OCI-LY3 (cell line): ENCODE results near the gene PIH1D1.

Source experiments
- H2AFZ ChIP-seq: fragments of 200-600, 300-600 bp; shearing (Covaris generic); 2 replicates; pipeline ENCODE4 v1.6.0; 2014; ENCODE audit warnings: antibody characterized with exemption, low read depth, low read length
- H3K27ac ChIP-seq: fragments of 200-600, 300-600 bp; sonication (generic); 2 replicates; pipeline ENCODE4 v1.5.1; 2014; ENCODE audit warnings: mild to moderate bottlenecking, low read length, moderate library complexity, mixed read lengths
- H3K27me3 ChIP-seq: fragments of 200-600, 300-600 bp; sonication (generic); 2 replicates; pipeline ENCODE4 v1.6.1; 2014; ENCODE audit warnings: low read depth, low read length, mixed read lengths
- H3K36me3 ChIP-seq: fragments of 200-600, 300-600 bp; sonication (generic); replicated peaks from 2 replicates; pipeline ENCODE3; 2014; ENCODE audit warnings: low read depth, low read length, mixed read lengths
- H3K4me1 ChIP-seq: fragments of 300-600, 200-600 bp; sonication (generic); 2 replicates; pipeline ENCODE4 v1.6.1; 2014; ENCODE audit warnings: low read length, mixed read lengths
- H3K4me2 ChIP-seq: fragments of 200-600, 300-600 bp; sonication (generic); 2 replicates; pipeline ENCODE4 v1.6.1; 2014; ENCODE audit warnings: low read length, mixed read lengths
- H3K4me3 ChIP-seq: fragments of 300-600, 200-600 bp; sonication (generic); 2 replicates; pipeline ENCODE4 v1.5.1; 2014; ENCODE audit warnings: antibody characterized with exemption, mild to moderate bottlenecking, low read length, moderate library complexity
- H3K79me2 ChIP-seq: fragments of 300-600, 200-600 bp; shearing (Covaris generic); 2 replicates; pipeline ENCODE4 v1.6.1; 2014; ENCODE audit warnings: mild to moderate bottlenecking, low read length, mixed read lengths
- H3K9ac ChIP-seq: fragments of 300-600, 200-600 bp; shearing (Covaris generic); 2 replicates; pipeline ENCODE4 v1.6.0; 2014; ENCODE audit warnings: mild to moderate bottlenecking, low read length, moderate library complexity
- H3K9me3 ChIP-seq: fragments of 200-600, 300-600 bp; shearing (Covaris generic); 2 replicates; pipeline ENCODE4 v1.6.1; 2014; ENCODE audit warnings: low read length, mixed read lengths; ENCODE audit not compliant: insufficient read depth
- H4K20me1 ChIP-seq: fragments of 200-600, 300-600 bp; sonication (generic); 2 replicates; pipeline ENCODE4 v1.6.1; 2016; ENCODE audit warnings: low read length, mixed read lengths; ENCODE audit not compliant: insufficient read depth
- CTCF ChIP-seq: fragments of 200-600, 300-600 bp; sonication (generic); IDR thresholded peaks from 2 replicates; pipeline ENCODE4 v1.5.1; 2014; ENCODE audit warnings: antibody characterized with exemption, low read length, low read depth
- EZH2phosphoT487 ChIP-seq: fragments of 200-600 bp; shearing (Covaris generic); IDR thresholded peaks from 2 replicates; pipeline ENCODE4 v1.6.1; 2018; ENCODE audit warnings: antibody characterized with exemption, mixed run types, low read depth

PIH1D1 gene

GRCh38 chr19:49451430-49452181 lies at the start of gene PIH1D1:
PIH1D1 (minus strand) TSS chr19:49451814; CDS start chr19:49451574, 240 bp downstream.
- H3K4me1 ChIP-seq: peaks cover 17% of the 10 kb centered on the region
- H2AFZ ChIP-seq: peak within 1 kb of the TSS; percentile 18; the same call in 1 of the 2 replicates
- TF ChIP-seq CTCF (no peak), EZH2phosphoT487 (no peak)
- H4K20me1 ChIP-seq: no peaks in the 10 kb centered on the region
- peak within 1 kb of the TSS; percentile 77 for H3K4me2 ChIP-seq
- H3K27me3 ChIP-seq: no peaks in the 10 kb centered on the region
- peaks cover 31% of the 10 kb centered on the region for H3K79me2 ChIP-seq
- H3K27ac ChIP-seq: peak within 1 kb of the TSS; percentile 91
- H3K9ac ChIP-seq: peak within 1 kb of the TSS; percentile 99
- H3K36me3 ChIP-seq: peaks cover 33% of the 10 kb centered on the region
- no peaks in the 10 kb centered on the region for H3K9me3 ChIP-seq
- H3K4me3 ChIP-seq: peak within 1 kb of the TSS; percentile 85

- Histone ChIP-seq H3K79me2 (peaks cover 33% of the 10 kb centered on the region), H3K9me3 (no peaks in the 10 kb centered on the region), H2AFZ (no peak overlapping the region), H3K36me3 (peaks cover 40% of the 10 kb centered on the region), H3K4me1 (peaks cover 46% of the 10 kb centered on the region), H3K4me3 (no peak overlapping the region), H3K4me2 (peak overlapping the region; percentile 95), H3K9ac (no peak overlapping the region), H4K20me1 (peaks cover 29% of the 10 kb centered on the region), H3K27ac (no peak overlapping the region), H3K27me3 (no peaks in the 10 kb centered on the region)
- no peak for TF ChIP-seq EZH2phosphoT487
- TF ChIP-seq CTCF: no peak
Measured at GRCh38 chr19:49499030-49499670, 47.5 kb upstream of the PIH1D1 start.

GRCh38 chr19:49498475-49498874 lies 46.9 kb upstream of the PIH1D1 start:
- Histone ChIP-seq H4K20me1 (peaks cover 29% of the 10 kb centered on the region), H3K9ac (no peak overlapping the region), H3K9me3 (no peaks in the 10 kb centered on the region), H3K79me2 (peaks cover 33% of the 10 kb centered on the region), H3K4me2 (peak overlapping the region; percentile 95), H3K4me1 (peaks cover 46% of the 10 kb centered on the region), H2AFZ (no peak overlapping the region), H3K36me3 (peaks cover 41% of the 10 kb centered on the region), H3K27ac (no peak overlapping the region), H3K27me3 (no peaks in the 10 kb centered on the region), H3K4me3 (0 out of 2 replicates have a peak overlapping the region, but pooled peaks have one; percentile 83)
- TF ChIP-seq EZH2phosphoT487 (no peak), CTCF (no peak)

GRCh38 chr19:49497789-49498103 lies 46.1 kb upstream of the PIH1D1 start:
- Histone ChIP-seq H2AFZ (no peak overlapping the region), H4K20me1 (peaks cover 29% of the 10 kb centered on the region), H3K4me2 (peak overlapping the region; percentile 95), H3K36me3 (peaks cover 47% of the 10 kb centered on the region), H3K27me3 (no peaks in the 10 kb centered on the region), H3K9ac (peak overlapping the region; percentile 100), H3K4me3 (peak overlapping the region; percentile 83), H3K79me2 (peaks cover 33% of the 10 kb centered on the region), H3K9me3 (no peaks in the 10 kb centered on the region), H3K4me1 (peaks cover 46% of the 10 kb centered on the region), H3K27ac (peak overlapping the region; percentile 71)
- no peak for TF ChIP-seq EZH2phosphoT487
- no peak for TF ChIP-seq CTCF
